GM23338 (cell line): ENCODE results near the gene MGLL. TPM values are rescaled to one million over a fixed set of nuclear protein-coding genes. Genes with fewer than 3 reads are reported as not detected.

Source experiments
- ATAC-seq: fragments of 200-7000 bp; cut with Tn5 transposase; 3 replicates; pipeline ENCODE4 v1.9.1; 2020
- DNase-seq: peaks from one replicate; pipeline ENCODE4 v3.0.0-alpha.2; 2015; ENCODE audit warnings: low spot score
- H2AFZ ChIP-seq: fragments of 200-600 bp; sonication (generic); 2 replicates; pipeline ENCODE4 v1.8.0; 2016; ENCODE audit warnings: antibody characterized with exemption, mild to moderate bottlenecking, moderate library complexity
- H3F3A ChIP-seq: fragments of 200-600 bp; sonication (generic); replicated peaks from 2 replicates; pipeline ENCODE4 v1.8.0; 2017; ENCODE audit warnings: antibody characterized with exemption, mixed run types, low read depth
- H3K27ac ChIP-seq: fragments of 200-600 bp; sonication (generic); 2 replicates; pipeline ENCODE4 v1.6.1; 2016; ENCODE audit warnings: low read depth
- H3K27me3 ChIP-seq: fragments of 200-600 bp; sonication (generic); 2 replicates; pipeline ENCODE4 v1.8.0; 2016; ENCODE audit warnings: mild to moderate bottlenecking, mixed run types, moderate library complexity; ENCODE audit not compliant: insufficient read depth
- H3K36me3 ChIP-seq: fragments of 200-600 bp; sonication (generic); 2 replicates; pipeline ENCODE4 v1.8.0; 2016; ENCODE audit warnings: mild to moderate bottlenecking; ENCODE audit not compliant: insufficient read depth
- H3K4me1 ChIP-seq: fragments of 200-600 bp; sonication (generic); 2 replicates; pipeline ENCODE4 v1.8.0; 2016; ENCODE audit warnings: mild to moderate bottlenecking, moderate library complexity; ENCODE audit not compliant: insufficient read depth
- H3K4me2 ChIP-seq: fragments of 200-600 bp; sonication (generic); 2 replicates; pipeline ENCODE4 v1.7.1; 2017; ENCODE audit warnings: mixed run types
- H3K4me3 ChIP-seq: fragments of 200-600 bp; sonication (generic); 2 replicates; pipeline ENCODE4 v1.6.1; 2016; ENCODE audit warnings: mixed run types
- H3K79me2 ChIP-seq: fragments of 200-600 bp; sonication (generic); replicated peaks from 2 replicates; pipeline ENCODE4 v1.8.0; 2017; ENCODE audit warnings: mild to moderate bottlenecking; ENCODE audit not compliant: insufficient read depth
- H3K9me2 ChIP-seq: fragments of 200-600 bp; sonication (generic); 2 replicates; pipeline ENCODE4 v1.8.0; 2017; ENCODE audit not compliant: insufficient read depth
- H4K20me1 ChIP-seq: fragments of 200-600 bp; sonication (generic); replicated peaks from 2 replicates; pipeline ENCODE4 v1.8.0; 2017; ENCODE audit warnings: mild to moderate bottlenecking; ENCODE audit not compliant: insufficient read depth
- H3K27ac Mint-ChIP-seq: 2 replicates; pipeline ENCODE4 v1.8.0; 2020; ENCODE audit warnings: inconsistent platforms, mild to moderate bottlenecking, moderate library complexity, mixed read lengths
- H3K27me3 Mint-ChIP-seq: 3 replicates; pipeline ENCODE4 v1.8.0; 2022; ENCODE audit warnings: low read depth, mild to moderate bottlenecking, moderate library complexity, mixed read lengths, inconsistent platforms; ENCODE audit not compliant: insufficient read depth, poor library complexity
- H3K36me3 Mint-ChIP-seq: 3 replicates; pipeline ENCODE4 v1.8.0; 2021; ENCODE audit warnings: low read depth, mild to moderate bottlenecking, inconsistent platforms, moderate library complexity, mixed read lengths
- H3K4me1 Mint-ChIP-seq: 3 replicates; pipeline ENCODE4 v1.8.0; 2020; ENCODE audit warnings: mild to moderate bottlenecking, inconsistent platforms, mixed read lengths
- H3K4me3 Mint-ChIP-seq: 3 replicates; pipeline ENCODE4 v1.8.0; 2021; ENCODE audit warnings: moderate library complexity, mild to moderate bottlenecking, inconsistent platforms, mixed read lengths
- H3K9me3 Mint-ChIP-seq: 3 replicates; pipeline ENCODE4 v1.8.0; 2020; ENCODE audit warnings: moderate library complexity, mild to moderate bottlenecking, inconsistent platforms, mixed read lengths
- CREB1 ChIP-seq: fragments of 250-450 bp; sonication (Bioruptor Pico); IDR thresholded peaks from 2 replicates; pipeline ENCODE4 v1.5.0; 2020; ENCODE audit warnings: low read depth, mild to moderate bottlenecking, moderate library complexity
- CTCF ChIP-seq, 2 experiments: fragments of 200-600 bp in 1 of 2; sonication (generic) in 1 of 2; conservative IDR thresholded peaks; 2 replicates each; pipeline versions ENCODE4 v1.5.1 to v1.6.1; 2016 to 2017; ENCODE audit warnings: antibody characterized with exemption in 2 of 2, low read depth in 2 of 2, mild to moderate bottlenecking in 2 of 2, moderate library complexity in 1 of 2
- POLR2AphosphoS5 ChIP-seq: IDR thresholded peaks from 2 replicates; pipeline ENCODE4 v1.6.1; 2016; ENCODE audit warnings: antibody characterized with exemption, low read depth
- REST ChIP-seq: IDR thresholded peaks from one replicate; pipeline ENCODE4 v1.6.1; 2018; ENCODE audit warnings: antibody characterized with exemption; ENCODE audit not compliant: unreplicated experiment
- STAT1 ChIP-seq: IDR thresholded peaks from one replicate; pipeline ENCODE4 v1.6.1; 2016; ENCODE audit warnings: antibody characterized with exemption; ENCODE audit not compliant: unreplicated experiment
- ZNF114 ChIP-seq: fragments of 250-450 bp; sonication (Bioruptor Pico); IDR thresholded peaks from 2 replicates; pipeline ENCODE4 v1.5.0; 2020; ENCODE audit warnings: mild to moderate bottlenecking, moderate library complexity
- ZNF331 ChIP-seq: fragments of 250-450 bp; sonication (Bioruptor Pico); IDR thresholded peaks from 2 replicates; pipeline ENCODE4 v1.5.0; 2020; ENCODE audit warnings: low read depth, mild to moderate bottlenecking, moderate library complexity
- polyA plus RNA-seq: library from polyadenylated mRNA; unstranded; fragments of >200 nt; fragmentation: Nextera tagmentation; extraction: Ambion mirVana; gene quantifications from 2 replicates; pipeline ENCODE4 v1.2.1, GENCODE V29; 2016
- total RNA-seq: library from RNA; depleted of rRNA; stranded (reverse); fragments of >200 nt; shearing (Covaris generic); gene quantifications from 2 replicates; pipeline ENCODE4 v1.2.3, GENCODE V29; 2014

Gene MGLL
- total and polyA plus RNA-seq, 2 experiments from 2014 or later = 0.71 to 0.83 TPM

GRCh38 chr3:127791221-127791913 is 30.9 kb downstream of the MGLL start:
- no peak overlapping the region for H3K4me3 Mint-ChIP-seq
- no peaks in the 10 kb centered on the region for H3K27me3 ChIP-seq
- DNase-seq (peak; percentile 67), ATAC-seq (peak; percentile 97)
- no peaks in the 10 kb centered on the region for H3K9me3 Mint-ChIP-seq
- H4K20me1 ChIP-seq = no peaks in the 10 kb centered on the region
- H3K9me2 ChIP-seq = no peaks in the 10 kb centered on the region
- H3F3A ChIP-seq = no peaks in the 10 kb centered on the region
- H3K36me3 Mint-ChIP-seq = no peaks in the 10 kb centered on the region
- no peak overlapping the region for H3K4me3 ChIP-seq
- peaks cover 9% of the 10 kb centered on the region for H3K4me1 Mint-ChIP-seq
- no peaks in the 10 kb centered on the region for H3K36me3 ChIP-seq
- no peaks in the 10 kb centered on the region for H3K79me2 ChIP-seq
- TF ChIP-seq ZNF114 (CRISPR knock-in tag) (no peak), CTCF (conservative IDR thresholded peaks at IDR 0.05; ENCODE audit: low read depth in 2 of 2) (peak; percentile 47 to 57), ZNF331 (CRISPR knock-in tag) (no peak)
- H3K27ac ChIP-seq = no peak overlapping the region
- H3K27ac Mint-ChIP-seq = 0 out of 2 replicates have a peak overlapping the region, but pooled peaks have one; percentile 54
- peaks cover 13% of the 10 kb centered on the region for H3K27me3 Mint-ChIP-seq
- no peaks in the 10 kb centered on the region for H3K4me1 ChIP-seq
- peak overlapping the region; percentile 85; the same call in 1 of the 2 replicates for H2AFZ ChIP-seq
- H3K4me2 ChIP-seq = no peak overlapping the region

GRCh38 chr3:127790882-127791183 is 31.5 kb downstream of the MGLL start:
- no peak for DNase-seq
- Mint-ChIP-seq H3K9me3 (no peaks in the 10 kb centered on the region), H3K4me3 (no peak overlapping the region), H3K4me1 (peaks cover 9% of the 10 kb centered on the region), H3K27ac (0 out of 2 replicates have a peak overlapping the region, but pooled peaks have one; percentile 54), H3K27me3 (peaks cover 14% of the 10 kb centered on the region), H3K36me3 (no peaks in the 10 kb centered on the region)
- no peaks in the 10 kb centered on the region for H3K79me2 ChIP-seq
- H3K4me2 ChIP-seq = no peak overlapping the region
- H3K27me3 ChIP-seq = no peaks in the 10 kb centered on the region
- no peaks in the 10 kb centered on the region for H3K9me2 ChIP-seq
- ATAC-seq = peak; percentile 35
- H4K20me1 ChIP-seq = no peaks in the 10 kb centered on the region
- H2AFZ ChIP-seq = peak overlapping the region; percentile 85
- H3K4me3 ChIP-seq = no peak overlapping the region
- H3K36me3 ChIP-seq = no peaks in the 10 kb centered on the region
- H3K27ac ChIP-seq = no peak overlapping the region
- H3F3A ChIP-seq = no peaks in the 10 kb centered on the region
- no peaks in the 10 kb centered on the region for H3K4me1 ChIP-seq
- TF ChIP-seq CREB1 = no peak
- TF ChIP-seq STAT1 = no peak
- TF ChIP-seq POLR2AphosphoS5 = no peak
- no peak for TF ChIP-seq CTCF (conservative IDR thresholded peaks at IDR 0.05; ENCODE audit: low read depth in 2 of 2)
- TF ChIP-seq ZNF331 (CRISPR knock-in tag) = no peak
- TF ChIP-seq REST = no peak
